ENCODE results near the gene RAB5A.

DNA sequence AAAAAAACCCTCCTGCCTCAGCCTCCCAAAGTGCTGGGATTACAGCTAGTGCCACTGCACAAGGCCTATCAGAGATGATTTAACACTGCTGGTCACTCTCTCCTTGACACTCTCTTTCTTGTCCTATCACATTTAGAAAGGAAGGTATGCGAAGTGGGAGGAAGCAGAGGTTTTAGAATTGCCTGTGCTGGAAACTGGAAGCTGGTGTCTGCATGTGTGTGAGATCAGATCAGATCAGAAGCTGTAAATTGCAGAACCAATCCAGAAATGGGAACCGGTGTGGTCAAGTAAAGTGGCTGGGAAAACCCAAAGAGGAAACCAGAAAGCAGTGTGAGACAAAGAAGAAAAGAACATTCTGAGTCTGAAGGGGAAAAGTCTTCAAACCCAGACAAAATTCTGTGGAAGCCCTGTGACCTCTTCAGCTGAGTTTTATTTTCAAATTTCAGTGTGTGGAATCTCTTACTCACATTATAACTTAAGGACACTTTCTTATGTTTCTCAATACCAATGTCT lies 15.7 kb upstream of the RAB5A start:
- TF ChIP-seq, protein P1, sequence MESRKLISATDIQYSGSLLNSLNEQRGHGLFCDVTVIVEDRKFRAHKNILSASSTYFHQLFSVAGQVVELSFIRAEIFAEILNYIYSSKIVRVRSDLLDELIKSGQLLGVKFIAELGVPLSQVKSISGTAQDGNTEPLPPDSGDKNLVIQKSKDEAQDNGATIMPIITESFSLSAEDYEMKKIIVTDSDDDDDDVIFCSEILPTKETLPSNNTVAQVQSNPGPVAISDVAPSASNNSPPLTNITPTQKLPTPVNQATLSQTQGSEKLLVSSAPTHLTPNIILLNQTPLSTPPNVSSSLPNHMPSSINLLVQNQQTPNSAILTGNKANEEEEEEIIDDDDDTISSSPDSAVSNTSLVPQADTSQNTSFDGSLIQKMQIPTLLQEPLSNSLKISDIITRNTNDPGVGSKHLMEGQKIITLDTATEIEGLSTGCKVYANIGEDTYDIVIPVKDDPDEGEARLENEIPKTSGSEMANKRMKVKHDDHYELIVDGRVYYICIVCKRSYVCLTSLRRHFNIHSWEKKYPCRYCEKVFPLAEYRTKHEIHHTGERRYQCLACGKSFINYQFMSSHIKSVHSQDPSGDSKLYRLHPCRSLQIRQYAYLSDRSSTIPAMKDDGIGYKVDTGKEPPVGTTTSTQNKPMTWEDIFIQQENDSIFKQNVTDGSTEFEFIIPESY (IDR thresholded peaks at IDR 0.05): no peak
- TF ChIP-seq RCOR1 (conservative IDR thresholded peaks at IDR 0.05; ENCODE audit: low read depth, low read length) (no peak), ZZZ3 (IDR thresholded peaks at IDR 0.05; ENCODE audit: control insufficient read depth, insufficient read length, low read depth) (no peak), EZH2 (IDR thresholded peaks at IDR 0.05; ENCODE audit: borderline replicate concordance, control insufficient read depth, low read depth, low read length) (no peak), TAF1 (IDR thresholded peaks at IDR 0.05; ENCODE audit: borderline replicate concordance, low read depth, low read length) (no peak), TARDBP (IDR thresholded peaks at IDR 0.05; ENCODE audit: borderline replicate concordance) (no peak), KLF5 (IDR thresholded peaks at IDR 0.05; ENCODE audit: partially characterized antibody) (no peak), ESRRA (IDR thresholded peaks at IDR 0.05; ENCODE audit: low read length) (no peak), RFX5 (IDR thresholded peaks at IDR 0.05; ENCODE audit: low read depth, low read length) (no peak), SRF (IDR thresholded peaks at IDR 0.05; ENCODE audit: low read depth in 2 of 2, low read length in 2 of 2) (0 out of 4 replicates have a peak, but pooled peaks of 1 of the 2 experiments have one; percentile 21), JUNB (IDR thresholded peaks at IDR 0.05) (peak; percentile 71)
- TF ChIP-seq, protein P2, sequence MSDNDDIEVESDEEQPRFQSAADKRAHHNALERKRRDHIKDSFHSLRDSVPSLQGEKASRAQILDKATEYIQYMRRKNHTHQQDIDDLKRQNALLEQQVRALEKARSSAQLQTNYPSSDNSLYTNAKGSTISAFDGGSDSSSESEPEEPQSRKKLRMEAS (IDR thresholded peaks at IDR 0.05; ENCODE audit: low read depth, low read length): no peak
- TF ChIP-seq, protein P3, sequence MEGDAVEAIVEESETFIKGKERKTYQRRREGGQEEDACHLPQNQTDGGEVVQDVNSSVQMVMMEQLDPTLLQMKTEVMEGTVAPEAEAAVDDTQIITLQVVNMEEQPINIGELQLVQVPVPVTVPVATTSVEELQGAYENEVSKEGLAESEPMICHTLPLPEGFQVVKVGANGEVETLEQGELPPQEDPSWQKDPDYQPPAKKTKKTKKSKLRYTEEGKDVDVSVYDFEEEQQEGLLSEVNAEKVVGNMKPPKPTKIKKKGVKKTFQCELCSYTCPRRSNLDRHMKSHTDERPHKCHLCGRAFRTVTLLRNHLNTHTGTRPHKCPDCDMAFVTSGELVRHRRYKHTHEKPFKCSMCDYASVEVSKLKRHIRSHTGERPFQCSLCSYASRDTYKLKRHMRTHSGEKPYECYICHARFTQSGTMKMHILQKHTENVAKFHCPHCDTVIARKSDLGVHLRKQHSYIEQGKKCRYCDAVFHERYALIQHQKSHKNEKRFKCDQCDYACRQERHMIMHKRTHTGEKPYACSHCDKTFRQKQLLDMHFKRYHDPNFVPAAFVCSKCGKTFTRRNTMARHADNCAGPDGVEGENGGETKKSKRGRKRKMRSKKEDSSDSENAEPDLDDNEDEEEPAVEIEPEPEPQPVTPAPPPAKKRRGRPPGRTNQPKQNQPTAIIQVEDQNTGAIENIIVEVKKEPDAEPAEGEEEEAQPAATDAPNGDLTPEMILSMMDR (IDR thresholded peaks at IDR 0.05 in 2 of 3, conservative IDR thresholded peaks at IDR 0.05 in 1 of 3; ENCODE audit: control insufficient read depth in 2 of 3, extremely low read depth in 1 of 3, insufficient read depth in 1 of 3, low read depth in 3 of 3, low read length in 3 of 3): no peak
